Testis (tissue), 3 donors: Measurements from ENCODE around the gene MAN1C1. TPM values are rescaled to one million over a fixed set of nuclear protein-coding genes. Genes with fewer than 3 reads are reported as not detected.

Experiments
- DNase-seq: peaks from one replicate; pipeline ENCODE4 v3.0.0-alpha.2; 2019
- H3K27ac ChIP-seq, 2 donors: fragments of 200-600 bp; sonication (generic); one replicate each; pipeline ENCODE4 v1.5.1; 2019
- H3K27me3 ChIP-seq: fragments of 200-600 bp; sonication (generic); one replicate; pipeline ENCODE4 v1.5.1; 2019
- H3K36me3 ChIP-seq: fragments of 200-600 bp; sonication (generic); one replicate; pipeline ENCODE4 v1.5.1; 2017; ENCODE audit warnings: low read depth; ENCODE audit errors: missing control alignments
- H3K4me1 ChIP-seq: fragments of 200-600 bp; sonication (generic); one replicate; pipeline ENCODE4 v1.5.1; 2019
- H3K4me3 ChIP-seq, 2 donors: fragments of 200-600 bp; sonication (generic); one replicate each; pipeline ENCODE4 v1.5.1; 2017 to 2019
- H3K9me3 ChIP-seq: fragments of 200-600 bp; sonication (generic); one replicate; pipeline ENCODE4 v1.5.1; 2017
- POLR2A ChIP-seq: fragments of 450-650 bp; IDR thresholded peaks from one replicate; pipeline ENCODE4 v1.6.1; 2017; ENCODE audit warnings: antibody characterized with exemption, mild to moderate bottlenecking, moderate library complexity
- WGBS, 2 donors: methylation state at CpG; one replicate each; pipeline ENCODE4 v1.1.5; 2018; 5-methylcytosine and 5-hydroxymethylcytosine counted together
- intact Hi-C: fragments of 100-400 bp; cut with DNase I; formaldehyde crosslinking; loops from one replicate; pipeline ENCODE4 v1.15.1; 2023; ENCODE audit warnings: low total_unique reads
- polyA plus RNA-seq: library from polyadenylated mRNA; stranded (reverse); fragments of 350-450 nt; fragmentation: Illumina TruSeq; extraction: RNeasy Lipid Tissue Mini Kit (QIAGEN cat#74804); gene quantifications from one replicate; pipeline ENCODE4 v1.2.3, GENCODE V29; 2014; ENCODE audit warnings: low read depth, low replicate concordance; ENCODE audit not compliant: insufficient read depth
- total RNA-seq, 2 donors: library from RNA; depleted of rRNA; stranded (reverse); fragments of >200 nt; gene quantifications; one replicate each; pipeline ENCODE4 v1.2.3, GENCODE V29; 2016
- TF ChIP-seq, protein P1 (sequence below), 3 experiments: fragments of 450-650 bp in 2 of 3; fragments of 200-600 bp in 1 of 3; sonication (generic) in 1 of 3; IDR thresholded peaks; one replicate each; pipeline ENCODE4 v1.5.1; 2016 to 2019; ENCODE audit warnings: antibody characterized with exemption in 3 of 3, mild to moderate bottlenecking in 2 of 3, moderate library complexity in 1 of 3

Gene MAN1C1
- total and polyA plus RNA-seq, 3 donors from 2014 or later: 12.8 to 21.1 (median 14.8) TPM

DNA sequence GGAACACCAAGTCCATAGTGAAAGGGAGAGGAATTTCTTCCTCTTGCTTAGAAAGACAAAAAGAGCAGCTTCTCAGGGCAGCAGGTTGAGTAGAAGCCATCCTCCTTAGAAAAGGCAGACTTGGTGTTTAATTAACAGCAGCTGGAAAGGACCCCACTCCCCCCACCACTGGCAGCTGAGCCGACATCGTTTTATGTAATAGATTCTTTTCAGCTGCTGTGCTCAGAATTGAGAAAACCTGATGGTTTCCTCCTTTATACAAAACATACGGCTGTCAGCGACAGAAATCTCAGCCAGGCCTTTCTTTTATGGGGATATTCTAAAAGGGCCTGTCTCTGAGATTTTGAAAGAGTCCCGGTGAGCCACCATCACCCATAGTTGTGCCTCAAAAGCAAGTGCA, 49.9 kb downstream of the MAN1C1 start:
- Histone ChIP-seq H3K36me3 (no peaks in the 10 kb centered on the region), H3K27me3 (no peaks in the 10 kb centered on the region), H3K9me3 (no peaks in the 10 kb centered on the region), H3K4me3 (no peak overlapping the region), H3K27ac (no peak overlapping the region), H3K4me1 (no peaks in the 10 kb centered on the region)
- TF ChIP-seq POLR2A: no peak
- TF ChIP-seq, protein P1, sequence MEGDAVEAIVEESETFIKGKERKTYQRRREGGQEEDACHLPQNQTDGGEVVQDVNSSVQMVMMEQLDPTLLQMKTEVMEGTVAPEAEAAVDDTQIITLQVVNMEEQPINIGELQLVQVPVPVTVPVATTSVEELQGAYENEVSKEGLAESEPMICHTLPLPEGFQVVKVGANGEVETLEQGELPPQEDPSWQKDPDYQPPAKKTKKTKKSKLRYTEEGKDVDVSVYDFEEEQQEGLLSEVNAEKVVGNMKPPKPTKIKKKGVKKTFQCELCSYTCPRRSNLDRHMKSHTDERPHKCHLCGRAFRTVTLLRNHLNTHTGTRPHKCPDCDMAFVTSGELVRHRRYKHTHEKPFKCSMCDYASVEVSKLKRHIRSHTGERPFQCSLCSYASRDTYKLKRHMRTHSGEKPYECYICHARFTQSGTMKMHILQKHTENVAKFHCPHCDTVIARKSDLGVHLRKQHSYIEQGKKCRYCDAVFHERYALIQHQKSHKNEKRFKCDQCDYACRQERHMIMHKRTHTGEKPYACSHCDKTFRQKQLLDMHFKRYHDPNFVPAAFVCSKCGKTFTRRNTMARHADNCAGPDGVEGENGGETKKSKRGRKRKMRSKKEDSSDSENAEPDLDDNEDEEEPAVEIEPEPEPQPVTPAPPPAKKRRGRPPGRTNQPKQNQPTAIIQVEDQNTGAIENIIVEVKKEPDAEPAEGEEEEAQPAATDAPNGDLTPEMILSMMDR (IDR thresholded peaks at IDR 0.05): no peak
- intact Hi-C loops: no loop called here
- DNase-seq: no peak
- WGBS, 2 donors: 62 to 66% methylated on average over 5 of the region's 5 CpGs

DNA sequence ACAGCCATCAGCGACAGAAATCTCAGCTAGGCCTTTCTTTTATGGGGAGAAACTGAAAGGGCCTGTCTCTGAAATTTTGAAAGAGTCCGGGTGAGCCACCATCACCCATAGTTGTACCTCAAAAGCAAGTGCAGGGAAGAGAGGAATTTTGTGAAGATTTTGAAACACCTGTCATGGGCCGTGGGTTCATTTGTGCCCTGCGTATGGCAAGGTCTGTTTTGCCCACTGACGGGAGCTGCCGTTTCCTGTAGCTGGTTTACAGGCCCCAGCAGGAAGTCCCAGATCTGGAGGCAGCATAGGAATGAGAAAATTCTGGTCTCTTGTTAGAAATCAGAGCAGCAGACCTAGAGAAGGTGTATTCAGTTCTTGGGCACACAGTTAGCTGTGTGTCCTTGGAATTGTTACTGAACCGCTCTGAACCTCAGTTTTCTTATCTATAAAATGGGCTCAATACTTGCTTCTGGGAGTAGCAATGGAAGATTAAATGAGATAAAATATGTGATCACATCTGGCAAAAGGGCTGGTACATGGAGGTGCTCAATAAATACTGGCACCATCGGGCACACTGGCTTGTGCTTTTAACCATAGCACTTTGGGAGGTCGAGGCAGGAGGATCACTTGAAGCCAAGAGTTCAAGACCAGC, 52.5 kb downstream of the MAN1C1 start:
- Histone ChIP-seq H3K27ac (no peak overlapping the region), H3K4me1 (no peaks in the 10 kb centered on the region), H3K4me3 (no peak overlapping the region), H3K36me3 (no peaks in the 10 kb centered on the region), H3K27me3 (no peaks in the 10 kb centered on the region), H3K9me3 (no peaks in the 10 kb centered on the region)
- WGBS, 2 donors: 80 to 84% methylated on average over 9 of the region's 9 CpGs
- TF ChIP-seq, protein P1 (IDR thresholded peaks at IDR 0.05): no peak
- intact Hi-C loops: no loop called here
- no peak for DNase-seq

DNA sequence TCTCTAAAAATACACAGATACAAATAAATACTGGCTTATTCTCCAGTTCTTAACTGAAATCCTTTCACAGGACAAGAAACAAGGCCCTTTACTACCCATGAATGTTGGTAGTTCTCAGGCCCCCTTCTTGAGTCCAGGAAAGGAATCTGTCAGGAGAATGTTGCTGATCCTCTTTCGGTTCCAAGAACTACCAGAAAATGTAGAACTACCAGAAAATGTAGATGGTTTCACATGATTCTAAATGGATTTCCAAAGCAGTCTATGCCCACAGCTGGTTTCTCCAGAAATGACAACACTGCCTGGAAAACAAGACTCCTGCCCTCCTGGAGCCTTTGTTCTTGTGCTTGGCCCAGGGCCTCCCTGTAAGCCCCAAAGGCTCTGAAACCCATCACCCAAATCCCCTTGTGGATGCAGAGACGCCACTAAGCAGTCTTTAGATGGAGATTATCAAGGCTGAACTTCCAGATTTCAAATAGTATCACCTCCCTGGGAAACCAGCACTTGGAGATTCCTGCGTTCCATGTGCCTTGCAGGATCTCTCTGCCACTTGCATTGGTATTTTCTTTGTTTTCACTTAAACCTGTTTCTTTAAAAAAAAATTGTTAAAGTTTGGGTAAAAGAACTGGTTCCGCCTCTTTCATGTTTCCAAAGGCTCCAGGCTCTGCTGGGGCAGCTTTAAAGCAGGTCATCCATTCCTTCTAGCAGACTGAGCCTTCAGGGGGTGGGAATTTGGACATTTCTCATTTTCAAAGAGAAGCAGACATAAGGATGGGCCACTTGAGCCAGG, 53.4 kb downstream of the MAN1C1 start:
- H3K27me3 ChIP-seq: no peaks in the 10 kb centered on the region
- WGBS, 2 donors: 91 to 93% methylated on average over 4 of the region's 4 CpGs

DNA sequence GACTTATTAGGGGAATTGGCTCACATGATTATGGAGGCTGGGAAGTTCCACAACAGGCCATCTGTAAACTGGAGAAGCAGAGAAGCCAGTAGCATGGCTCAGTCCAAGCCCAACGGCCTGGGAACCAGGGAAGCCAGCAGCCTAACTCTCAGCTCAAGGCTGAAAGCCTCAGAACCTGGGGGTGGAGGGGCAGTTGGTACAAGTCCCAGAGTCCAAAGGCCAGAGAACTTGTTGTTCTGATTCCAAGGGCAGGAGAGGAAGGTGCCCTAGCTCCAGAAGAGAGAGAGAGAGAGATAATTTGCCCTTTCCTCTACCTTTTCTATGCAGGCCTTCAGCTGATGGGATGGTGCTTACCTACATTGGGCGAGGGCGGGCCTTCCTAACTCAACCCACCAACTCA, 55.3 kb downstream of the MAN1C1 start:
- Histone ChIP-seq H3K9me3 (no peaks in the 10 kb centered on the region), H3K27me3 (no peaks in the 10 kb centered on the region), H3K4me3 (no peak overlapping the region), H3K4me1 (peaks cover 5% of the 10 kb centered on the region), H3K36me3 (no peaks in the 10 kb centered on the region), H3K27ac (no peak overlapping the region)
- TF ChIP-seq, protein P1 (IDR thresholded peaks at IDR 0.05): no peak
- no peak for TF ChIP-seq POLR2A
- DNase-seq: no peak
- intact Hi-C loops: no loop called here
- WGBS, 2 donors: 79 to 84% methylated on average over 3 of the region's 3 CpGs

More for the DNA sequence above, 53.4 kb downstream of the MAN1C1 start:
- Histone ChIP-seq H3K36me3 (no peaks in the 10 kb centered on the region), H3K9me3 (no peaks in the 10 kb centered on the region), H3K27ac (no peak overlapping the region), H3K4me1 (no peaks in the 10 kb centered on the region), H3K4me3 (no peak overlapping the region)
- intact Hi-C loops: no loop called here
- no peak for DNase-seq
- TF ChIP-seq POLR2A: no peak
- TF ChIP-seq, protein P1 (IDR thresholded peaks at IDR 0.05): no peak
